Left ventricle myocardium inferior (tissue), 1 donor: ENCODE data around the gene DNAJB6. TPM values are rescaled to one million over a fixed set of nuclear protein-coding genes. Genes with fewer than 3 reads are reported as not detected.

Experiments used
- DNase-seq: peaks from one replicate; pipeline ENCODE4 v3.0.0-alpha.2; 2020
- H3K27ac ChIP-seq: fragments of 200-600 bp; replicated peaks from 2 replicates; pipeline ENCODE4 v1.8.0; 2021
- H3K27me3 ChIP-seq: fragments of 200-600 bp; 2 replicates; pipeline ENCODE4 v1.8.0; 2021; ENCODE audit warnings: low read depth
- H3K36me3 ChIP-seq: fragments of 200-600 bp; 2 replicates; pipeline ENCODE4 v1.8.0; 2021
- H3K4me1 ChIP-seq: fragments of 200-600 bp; 2 replicates; pipeline ENCODE4 v1.8.0; 2021
- H3K4me3 ChIP-seq: fragments of 200-600 bp; 2 replicates; pipeline ENCODE4 v1.8.0; 2021; ENCODE audit warnings: mild to moderate bottlenecking, moderate library complexity
- H3K9me3 ChIP-seq: fragments of 200-600 bp; replicated peaks from 2 replicates; pipeline ENCODE4 v1.8.0; 2021
- CTCF ChIP-seq: fragments of 200-600 bp; IDR thresholded peaks from 2 replicates; pipeline ENCODE4 v1.8.0; 2021; ENCODE audit warnings: antibody characterized with exemption, mild to moderate bottlenecking, borderline replicate concordance
- intact Hi-C: fragments of 100-400 bp; cut with micrococcal nuclease; formaldehyde crosslinking; loops from one replicate; pipeline ENCODE4 v1.11.0; 2022
- total RNA-seq: library from RNA; stranded (reverse); fragmentation: NEBNext Ultra II Directional; extraction: Animal tissue kit (Norgen Biotek cat#: 25700); gene quantifications from one replicate; pipeline ENCODE4 v1.2.1, GENCODE V29; 2021
- donor health status: DM: no; HTN: yes; CAD: no; lungs with severe emphysema.

The DNAJB6 gene
- total RNA-seq, 1 donor from 2014 or later = 211 TPM

GRCh38 chr7:157357129-157358040 is 20.6 kb downstream of the DNAJB6 start:
- no peak for DNase-seq
- Histone ChIP-seq H3K27me3 (no peaks in the 10 kb centered on the region), H3K4me1 (peaks cover 100% of the 10 kb centered on the region), H3K27ac (peak overlapping the region; percentile 85), H3K9me3 (no peaks in the 10 kb centered on the region), H3K4me3 (no peak overlapping the region), H3K36me3 (peaks cover 38% of the 10 kb centered on the region)
- intact Hi-C loops = no loop called here
- TF ChIP-seq CTCF = no peak

- peak; percentile 45 for DNase-seq
- no peak for TF ChIP-seq CTCF
- Histone ChIP-seq H3K27ac (peak overlapping the region; percentile 85), H3K27me3 (no peaks in the 10 kb centered on the region), H3K4me1 (peaks cover 100% of the 10 kb centered on the region), H3K36me3 (peaks cover 46% of the 10 kb centered on the region), H3K4me3 (no peak overlapping the region), H3K9me3 (no peaks in the 10 kb centered on the region)
- intact Hi-C loops = no loop called here
These were observed 21.4 kb downstream of the DNAJB6 start for GRCh38 chr7:157358041-157358752.

GRCh38 chr7:157358753-157359096 is 21.9 kb downstream of the DNAJB6 start:
- H3K4me3 ChIP-seq = no peak overlapping the region

GRCh38 chr7:157359581-157359980 is 22.8 kb downstream of the DNAJB6 start:
- peak overlapping the region; percentile 85 for H3K27ac ChIP-seq
- no peaks in the 10 kb centered on the region for H3K9me3 ChIP-seq
- no peaks in the 10 kb centered on the region for H3K27me3 ChIP-seq
- DNase-seq = no peak
- TF ChIP-seq CTCF = no peak
- peaks cover 60% of the 10 kb centered on the region for H3K36me3 ChIP-seq
- peaks cover 100% of the 10 kb centered on the region for H3K4me1 ChIP-seq
- intact Hi-C loops = no loop called here
- H3K4me3 ChIP-seq = no peak overlapping the region

More at GRCh38 chr7:157358753-157359096, 21.9 kb downstream of the DNAJB6 start:
- TF ChIP-seq CTCF = no peak
- Histone ChIP-seq H3K9me3 (no peaks in the 10 kb centered on the region), H3K27ac (peak overlapping the region; percentile 85), H3K27me3 (no peaks in the 10 kb centered on the region), H3K4me1 (peaks cover 100% of the 10 kb centered on the region), H3K36me3 (peaks cover 52% of the 10 kb centered on the region)
- intact Hi-C loops = no loop called here
- no peak for DNase-seq

- Histone ChIP-seq H3K36me3 (peaks cover 70% of the 10 kb centered on the region), H3K27ac (peak overlapping the region; percentile 85), H3K4me3 (no peak overlapping the region), H3K9me3 (no peaks in the 10 kb centered on the region), H3K4me1 (peaks cover 94% of the 10 kb centered on the region), H3K27me3 (no peaks in the 10 kb centered on the region)
- no peak for TF ChIP-seq CTCF
- DNase-seq = no peak
- intact Hi-C loops = no loop called here
These were observed 23.8 kb downstream of the DNAJB6 start for GRCh38 chr7:157360483-157361025.
